HG03442 (cell line): ENCODE results near the gene POLG.
"Not testable (repeated sequence)": the region's sequence is repeated elsewhere in the genome, so short reads cannot be mapped to it uniquely, and the experiment has no call there.

Experiments used
- ATAC-seq: cut with Tn5 transposase; IDR thresholded peaks from one replicate; pipeline ENCODE4 v1.9.1; 2021; ENCODE audit warnings: mild to moderate bottlenecking, moderate library complexity; ENCODE audit not compliant: unreplicated experiment

POLG gene

GRCh38 chr15:89293012-89293411, 41.6 kb downstream of the POLG start:
- ATAC-seq, result no peak

DNA sequence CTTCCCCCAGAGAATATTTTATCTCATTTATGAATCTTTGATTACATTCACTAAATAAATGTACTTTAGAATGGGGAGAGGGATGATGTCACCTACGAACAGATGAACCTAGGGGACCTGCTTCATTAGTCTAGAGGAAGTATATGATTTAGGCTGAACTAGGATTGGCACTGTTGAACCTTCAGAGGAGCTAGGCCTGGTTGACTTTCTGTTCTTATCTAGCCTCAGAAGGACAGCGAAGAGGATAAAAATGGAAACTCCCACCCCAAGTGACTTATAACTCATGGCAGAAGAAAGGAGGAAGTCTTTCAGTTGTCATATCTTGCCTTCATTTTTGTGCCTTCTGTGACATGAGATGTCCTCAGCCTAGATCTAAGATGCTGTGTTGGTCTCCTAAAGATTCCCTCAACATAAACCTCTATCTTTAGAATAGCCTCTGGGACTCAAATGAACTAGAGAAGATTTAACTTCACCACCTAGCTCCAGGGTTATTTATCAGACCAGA, 42.6 kb downstream of the POLG start:
- ATAC-seq, result no peak

- ATAC-seq, result no peak
These were observed 51.4 kb downstream of the POLG start for GRCh38 chr15:89283201-89283600.

GRCh38 chr15:89282631-89283030, 52.0 kb downstream of the POLG start:
- no peak for ATAC-seq

DNA sequence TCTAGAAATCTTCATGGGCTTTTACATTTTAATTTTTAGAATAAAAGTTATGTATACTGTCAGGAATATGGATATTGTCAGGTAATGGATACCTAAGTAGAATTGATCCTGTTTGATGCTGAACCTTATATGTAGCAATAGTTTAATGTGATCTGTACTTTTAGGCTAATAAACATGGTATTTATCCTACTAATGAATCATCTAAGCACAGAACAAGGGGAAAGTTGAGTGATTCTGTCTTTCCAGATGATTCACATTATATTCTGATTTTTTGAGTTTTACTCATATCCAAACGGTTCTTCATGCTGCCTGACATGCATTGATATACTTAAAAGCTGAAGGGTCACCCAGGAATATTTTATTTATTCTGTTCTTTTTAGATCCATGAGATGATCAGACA, 56.3 kb downstream of the POLG start:
- ATAC-seq, result no peak

DNA sequence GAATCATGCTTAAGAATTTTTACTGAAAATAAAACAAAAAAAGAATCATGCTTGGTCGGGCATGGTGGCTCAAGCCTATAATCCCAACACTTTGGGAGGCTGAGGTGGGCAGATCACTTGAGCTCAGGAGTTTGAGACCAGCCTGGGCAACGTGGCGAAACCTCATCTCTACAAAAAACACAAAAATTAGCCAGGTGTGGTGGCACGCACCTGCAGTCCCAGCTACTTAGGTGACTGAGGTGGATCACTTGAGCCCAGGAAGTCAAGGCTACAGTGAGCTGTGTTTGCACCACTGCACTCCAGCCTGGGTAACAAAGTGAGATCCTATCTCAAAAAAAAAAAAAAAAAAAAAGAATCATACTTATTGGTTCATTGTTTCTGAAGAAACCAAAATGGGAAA, 57.3 kb downstream of the POLG start:
- not testable (repeated sequence) for ATAC-seq
